Stimulated activated CD8-positive, alpha-beta memory T cell treated with anti-CD3 and anti-CD28 coated beads, Interleukin-12 subunit alpha, Interleukin-12 subunit beta, amount 100 ng/mL, for 24 hours (primary cell): ENCODE results near the gene FGR.

Source experiments
- DNase-seq: peaks from one replicate; pipeline ENCODE4 v3.0.0-alpha.2; 2020; ENCODE audit errors: extremely low read depth

FGR gene

GRCh38 chr1:27616441-27616840 is 18.5 kb downstream of the FGR start:
- DNase-seq = no peak

- DNase-seq = no peak
Measured at GRCh38 chr1:27615346-27616192, 19.4 kb downstream of the FGR start.

- DNase-seq = no peak
Measured at GRCh38 chr1:27614625-27615344, 20.2 kb downstream of the FGR start.

GRCh38 chr1:27614043-27614624 is 20.9 kb downstream of the FGR start:
- no peak for DNase-seq

DNA sequence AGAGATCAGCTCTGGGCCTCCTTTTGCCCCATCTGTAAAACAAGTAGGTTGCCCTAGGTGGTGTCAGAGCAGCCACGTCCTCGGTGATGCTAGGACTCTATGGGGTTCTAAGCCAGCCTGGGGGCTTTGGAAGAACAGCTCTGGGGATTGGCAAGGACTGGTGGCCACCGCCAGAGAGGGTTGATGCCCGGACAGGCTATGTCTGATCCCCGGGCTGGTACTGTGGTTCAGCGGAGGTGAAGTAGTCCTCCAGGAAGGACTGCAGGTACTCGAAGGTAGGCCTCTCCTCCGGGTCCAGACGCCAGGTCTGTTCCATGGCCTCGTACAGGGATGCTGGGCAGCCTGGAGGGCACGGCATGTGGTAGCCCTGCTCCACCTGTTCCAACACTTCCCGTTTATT is 22.3 kb downstream of the FGR start:
- DNase-seq = no peak

GRCh38 chr1:27611450-27611849 is 23.5 kb downstream of the FGR start:
- no peak for DNase-seq

DNA sequence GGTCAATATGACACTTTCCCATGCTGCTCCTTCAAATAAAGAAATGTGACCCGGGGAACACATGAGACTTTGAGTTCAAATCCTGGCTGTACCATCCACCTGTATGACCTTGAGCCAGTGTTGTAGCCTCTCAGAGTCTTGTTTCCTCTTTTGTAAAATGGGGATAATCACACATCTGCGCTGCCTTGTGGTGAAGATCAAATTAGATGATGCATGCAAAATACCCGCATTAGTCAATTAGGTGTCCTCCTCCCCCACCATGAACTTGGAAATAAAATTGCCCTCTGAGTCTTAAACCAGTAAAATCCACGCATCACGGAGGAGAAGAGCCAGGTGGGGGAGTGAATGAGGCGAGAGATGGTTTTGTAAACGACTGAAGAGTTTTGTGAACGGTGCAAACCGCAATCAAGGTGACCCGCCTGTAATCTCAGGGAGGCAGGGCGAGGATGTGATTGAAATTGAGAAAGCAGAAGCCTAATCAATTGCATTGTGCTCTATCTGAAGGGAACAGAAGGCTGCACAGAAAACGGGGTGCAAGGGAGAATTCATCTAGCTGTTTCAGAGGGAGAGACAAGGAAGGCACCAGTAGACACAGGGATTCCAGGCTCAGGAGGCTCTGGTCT is 25.3 kb downstream of the FGR start:
- DNase-seq = no peak

DNA sequence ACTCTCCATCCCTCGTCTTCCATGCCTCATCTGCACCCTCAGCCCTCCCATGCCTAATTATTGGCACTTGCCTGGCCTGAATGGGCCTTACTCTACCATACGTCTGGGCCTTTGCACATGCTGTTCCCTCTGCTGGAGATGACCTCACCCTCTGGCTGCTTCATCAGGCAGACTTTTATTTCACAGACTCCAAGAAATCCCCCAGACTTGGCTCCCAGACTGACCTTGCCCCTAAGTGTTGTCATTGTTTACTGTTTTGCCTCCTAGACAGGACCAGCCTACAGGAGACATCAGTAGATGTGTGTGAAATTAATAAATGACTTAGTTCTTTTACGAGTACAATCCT is 25.8 kb downstream of the FGR start:
- DNase-seq = no peak

- DNase-seq = no peak
Measured at GRCh38 chr1:27607239-27607804, 27.7 kb downstream of the FGR start.

DNA sequence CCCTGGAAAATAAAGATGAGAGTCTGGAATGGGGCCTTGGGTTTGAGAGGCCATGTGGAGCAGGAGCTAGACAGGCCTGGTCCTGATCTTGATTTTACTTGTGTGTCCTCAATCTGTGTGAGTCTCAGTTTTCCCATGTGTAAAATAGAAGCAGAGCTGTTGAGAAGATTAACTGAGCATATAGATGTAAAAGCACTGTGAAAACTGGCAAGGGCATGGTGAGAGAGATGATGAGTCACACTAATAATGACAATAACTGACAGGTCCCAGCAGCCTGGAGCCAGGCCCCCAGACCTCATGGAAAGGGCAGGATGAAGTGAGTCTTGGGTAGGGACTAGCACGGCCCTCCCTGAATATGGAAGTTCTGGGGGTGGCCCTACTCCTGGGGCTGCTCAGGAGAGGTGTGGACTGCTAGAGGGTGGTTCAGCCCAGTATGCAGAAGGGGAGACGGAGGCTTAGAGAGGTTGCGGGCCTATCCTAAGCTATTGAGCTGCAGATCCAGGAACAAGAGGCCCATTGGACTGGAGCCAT is 28.2 kb downstream of the FGR start:
- no peak for DNase-seq

DNA sequence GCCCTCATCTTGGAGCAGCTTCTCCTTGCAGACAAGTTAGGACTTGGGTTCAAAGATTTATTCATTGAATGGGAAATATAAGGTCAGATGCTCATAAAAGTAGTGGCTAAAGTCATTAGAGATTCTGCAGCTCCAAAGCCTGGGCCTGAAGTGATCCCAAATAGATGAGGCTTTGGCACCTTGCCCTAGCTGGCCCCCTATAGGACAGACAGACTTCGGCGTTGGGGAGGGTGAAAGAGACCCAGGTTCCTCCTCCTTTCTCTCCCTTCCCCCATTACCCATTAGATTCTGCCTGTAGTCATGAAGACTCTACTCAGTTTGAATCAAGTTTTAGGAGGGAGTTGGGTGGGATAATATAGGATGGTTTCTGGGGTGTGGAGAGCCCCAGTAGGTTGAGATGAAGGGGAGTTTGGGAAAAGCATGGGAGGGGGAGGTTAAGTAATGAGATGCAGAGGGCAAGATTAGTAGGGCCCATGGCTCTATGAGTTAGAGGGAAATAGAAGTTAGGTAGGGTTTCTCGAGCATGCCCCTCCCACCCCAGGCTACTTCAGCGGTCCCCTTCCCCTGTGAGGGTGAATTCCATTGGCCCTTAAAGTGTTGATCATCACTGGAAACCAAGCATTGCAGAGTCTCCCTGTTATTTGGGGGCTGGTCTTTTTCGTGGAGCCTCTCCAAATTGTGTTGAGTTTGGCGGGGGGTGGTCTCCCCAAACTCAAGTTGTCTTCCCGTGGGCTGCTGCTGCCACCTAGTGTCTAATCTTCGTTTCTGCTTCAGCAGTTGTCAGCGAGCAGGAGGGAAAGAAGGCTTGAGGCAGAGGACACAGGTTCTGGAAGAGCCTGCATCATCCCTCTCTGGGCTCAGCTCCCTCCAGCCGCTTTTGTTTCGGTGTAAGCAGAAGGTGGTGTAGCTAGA is 28.9 kb downstream of the FGR start:
- DNase-seq = no peak

GRCh38 chr1:27605300-27605766 is 29.7 kb downstream of the FGR start:
- DNase-seq = no peak

- DNase-seq = no peak
Measured at GRCh38 chr1:27604579-27605299, 30.2 kb downstream of the FGR start.

DNA sequence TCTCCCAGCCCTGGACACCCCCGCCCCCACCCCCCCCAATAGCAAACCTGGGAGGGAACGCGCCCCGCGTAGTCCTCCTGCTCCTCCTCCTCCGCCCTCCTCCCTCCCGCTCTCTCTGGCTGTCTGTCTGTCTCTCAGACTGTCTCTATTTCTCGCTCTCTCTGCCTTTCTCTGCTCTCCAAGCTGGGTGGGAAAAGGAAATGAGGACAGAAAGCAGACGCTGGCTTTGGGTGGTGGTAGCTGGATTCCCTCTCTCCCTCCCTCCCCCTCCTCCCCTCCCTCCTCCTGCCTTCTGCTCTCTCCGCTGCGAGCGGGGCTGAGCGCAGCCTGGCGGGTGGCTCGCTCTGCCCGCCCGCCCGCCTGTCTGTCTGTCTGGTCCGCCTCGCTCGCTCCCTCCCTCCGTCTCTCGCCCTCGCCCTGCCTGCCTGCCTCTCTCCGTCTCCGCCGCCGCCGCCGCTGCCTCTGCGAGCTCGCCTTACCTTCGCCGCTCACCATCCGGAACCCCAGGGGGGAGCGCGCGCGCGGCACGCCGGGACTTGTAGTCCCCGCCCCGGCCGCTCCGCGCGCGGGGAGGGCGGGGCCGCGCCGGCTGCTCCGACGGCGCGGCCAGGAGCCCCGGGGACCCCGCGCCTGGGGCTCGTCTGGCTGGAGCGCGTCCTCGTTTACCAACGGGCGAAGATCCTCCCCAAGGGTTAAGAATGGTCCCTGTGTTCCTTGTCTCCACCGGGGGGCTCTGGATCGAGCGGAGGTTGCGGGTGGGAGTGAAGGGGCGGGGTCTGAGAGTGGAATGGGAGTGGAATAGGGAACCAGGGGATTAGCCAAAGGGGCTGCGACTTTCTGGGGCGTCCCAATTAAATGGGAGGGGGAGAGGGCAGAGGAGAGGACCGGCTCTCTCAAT is 31.1 kb downstream of the FGR start, which contains the start of gene AHDC1:
TSS of gene AHDC1 (minus strand) at position 464 of the 898 bp plus-strand sequence. CDS start 52,029 bp downstream, outside the sequence.
- peak; percentile 82 for DNase-seq

DNA sequence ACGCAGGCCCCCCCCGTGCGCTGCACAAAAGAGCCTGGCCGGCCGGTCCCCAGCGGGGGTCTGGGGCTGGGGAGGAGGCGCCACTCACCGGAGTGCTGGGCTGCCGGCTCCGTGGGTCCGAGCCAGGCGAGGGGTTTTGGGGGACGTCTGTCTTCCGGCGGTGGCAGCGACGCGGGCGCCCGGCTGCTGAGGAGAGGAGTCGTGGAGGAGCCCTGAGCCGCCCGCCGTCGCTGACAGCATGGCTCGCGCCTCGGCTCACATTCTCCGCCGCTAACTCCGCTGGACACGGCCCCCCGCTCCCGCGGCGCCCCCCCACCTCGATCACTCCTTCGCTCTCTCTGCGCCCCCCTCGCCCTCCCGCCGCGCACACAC is 31.7 kb downstream of the FGR start:
- DNase-seq = no peak

DNA sequence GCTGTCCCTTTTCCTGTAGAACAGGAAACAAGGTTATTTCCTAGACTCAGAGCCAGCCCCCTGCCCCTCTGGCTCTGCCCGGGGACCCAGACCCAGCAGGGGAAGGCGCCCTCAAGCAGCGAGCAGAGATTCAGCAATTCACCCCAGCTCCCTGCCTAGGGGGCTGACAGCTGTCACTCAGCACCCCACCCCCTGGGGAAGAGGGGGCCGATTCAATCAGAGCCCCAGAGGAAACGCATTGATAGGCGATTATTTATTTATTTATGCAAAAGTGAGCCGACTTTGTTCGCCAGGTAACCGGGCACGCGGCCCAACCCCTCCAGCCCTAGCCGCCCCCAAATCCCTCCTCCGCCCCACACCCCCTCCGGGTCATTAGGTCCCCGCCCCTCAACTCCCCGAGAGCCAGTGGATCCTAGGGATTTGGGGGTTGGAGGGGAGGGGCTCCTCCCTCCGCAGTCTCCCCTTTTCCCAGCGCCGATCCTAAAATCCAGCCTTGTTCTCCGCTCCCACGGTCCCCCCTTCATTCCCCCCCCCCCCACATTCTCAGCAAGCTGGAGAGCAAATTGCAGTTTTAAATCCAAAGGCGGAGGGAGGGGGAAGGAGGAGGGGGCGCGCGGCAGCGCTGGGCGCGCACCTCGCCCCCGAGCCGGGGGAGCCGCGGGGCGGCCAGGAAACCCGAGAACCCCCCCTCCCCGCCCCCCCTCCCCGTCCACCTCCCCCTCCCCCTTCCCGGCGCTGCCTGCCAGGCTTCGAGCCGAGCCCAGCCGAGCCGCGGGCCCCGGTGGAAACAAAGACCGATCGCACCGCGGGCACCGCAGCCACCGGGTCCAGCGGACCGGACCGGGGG is 32.3 kb downstream of the FGR start:
- DNase-seq = no peak

GRCh38 chr1:27601771-27602461 is 33.1 kb downstream of the FGR start:
- DNase-seq = no peak
